Loucy (cell line): ENCODE data around the gene AMBRA1.

Experiments
- CTCF ChIP-seq: fragments of 200-600 bp; sonication (generic); conservative IDR thresholded peaks from 2 replicates; pipeline ENCODE4 v1.5.1; 2014; ENCODE audit warnings: mild to moderate bottlenecking, antibody characterized with exemption, low read length
- EZH2phosphoT487 ChIP-seq: fragments of 200-600 bp; IDR thresholded peaks from 2 replicates; pipeline ENCODE4 v1.6.1; 2018; ENCODE audit warnings: antibody characterized with exemption, mild to moderate bottlenecking, moderate library complexity, borderline replicate concordance

GRCh38 chr11:46350695-46351094 is 243.1 kb downstream of the AMBRA1 start:
- TF ChIP-seq CTCF = no peak
- TF ChIP-seq EZH2phosphoT487 = no peak
